Smooth muscle cell (in vitro differentiated cells): ENCODE data around the gene ASL. TPM values are rescaled to one million over a fixed set of nuclear protein-coding genes. Genes with fewer than 3 reads are reported as not detected.

Experiments
- DNase-seq: peaks from one replicate; lab custom pipeline; 2025; ENCODE audit not compliant: unreplicated experiment; lab: John Stamatoyannopoulos, UW
- H2AFZ ChIP-seq: fragments of 200-600 bp; sonication (generic); 2 replicates; pipeline ENCODE4 v1.6.0; 2016; ENCODE audit warnings: antibody characterized with exemption, low read depth, mild to moderate bottlenecking
- H3F3A ChIP-seq: fragments of 200-600 bp; sonication (generic); 2 replicates; pipeline ENCODE4 v1.6.0; 2017; ENCODE audit warnings: antibody characterized with exemption, low read depth
- H3K27ac ChIP-seq: fragments of 200-600 bp; sonication (generic); 2 replicates; pipeline ENCODE4 v1.5.1; 2016; ENCODE audit warnings: low read depth, mild to moderate bottlenecking
- H3K27me3 ChIP-seq: fragments of 200-600 bp; sonication (generic); 2 replicates; pipeline ENCODE4 v1.6.1; 2016; ENCODE audit warnings: low read depth, mild to moderate bottlenecking
- H3K36me3 ChIP-seq: fragments of 200-600 bp; sonication (generic); 2 replicates; pipeline ENCODE4 v1.5.1; 2016; ENCODE audit warnings: low read depth
- H3K4me1 ChIP-seq: fragments of 200-600 bp; sonication (generic); 2 replicates; pipeline ENCODE4 v1.5.1; 2016; ENCODE audit warnings: low read depth
- H3K4me2 ChIP-seq: fragments of 200-600 bp; sonication (generic); 2 replicates; pipeline ENCODE4 v1.6.0; 2016; ENCODE audit warnings: mild to moderate bottlenecking
- H3K4me3 ChIP-seq: fragments of 200-600 bp; sonication (generic); 2 replicates; pipeline ENCODE4 v1.5.1; 2016; ENCODE audit warnings: mild to moderate bottlenecking
- H3K79me2 ChIP-seq: fragments of 200-600 bp; sonication (generic); 2 replicates; pipeline ENCODE4 v1.6.0; 2016; ENCODE audit warnings: low read depth, mild to moderate bottlenecking
- H3K9ac ChIP-seq: fragments of 200-600 bp; sonication (generic); 2 replicates; pipeline ENCODE4 v1.6.0; 2016; ENCODE audit warnings: low read depth
- H3K9me3 ChIP-seq: fragments of 200-600 bp; sonication (generic); replicated peaks from 2 replicates; pipeline ENCODE4 v1.5.1; 2016; ENCODE audit warnings: low read depth
- H4K20me1 ChIP-seq: fragments of 200-600 bp; sonication (generic); 2 replicates; pipeline ENCODE4 v1.6.0; 2016; ENCODE audit warnings: low read depth
- CTCF ChIP-seq: fragments of 200-600 bp; sonication (generic); IDR thresholded peaks from 2 replicates; pipeline ENCODE4 v1.5.1; 2017; ENCODE audit warnings: borderline replicate concordance, mild to moderate bottlenecking, antibody characterized with exemption; ENCODE audit not compliant: insufficient read depth, poor library complexity, severe bottlenecking
- WGBS: methylation state at CpG from one replicate; pipeline ENCODE4 v1.1.7; 2016; ENCODE audit warnings: low lambda C conversion rate; 5-methylcytosine and 5-hydroxymethylcytosine counted together
- polyA plus RNA-seq: library from polyadenylated mRNA; unstranded; fragments of >200 nt; fragmentation: Nextera tagmentation; extraction: Ambion mirVana; gene quantifications from 2 replicates; pipeline ENCODE4 v1.2.1, GENCODE V29; 2016
- total RNA-seq: library from RNA; depleted of rRNA; stranded (reverse); fragments of >200 nt; gene quantifications from 2 replicates; pipeline ENCODE4 v1.2.3, GENCODE V29; 2014

ASL gene
- total and polyA plus RNA-seq, 2 experiments from 2014 or later: 12.4 to 26.1 TPM

GRCh38 chr7:66076462-66077329 lies 1.1 kb downstream of the ASL start:
- Histone ChIP-seq H4K20me1 (no peaks in the 10 kb centered on the region), H3K27ac (no peak overlapping the region), H3K4me2 (peak overlapping the region; percentile 97), H3K4me1 (peaks cover 5% of the 10 kb centered on the region), H3K4me3 (peak overlapping the region; percentile 90), H3K36me3 (no peaks in the 10 kb centered on the region), H3K9me3 (no peaks in the 10 kb centered on the region), H3F3A (no peaks in the 10 kb centered on the region), H3K79me2 (peaks cover 11% of the 10 kb centered on the region), H3K9ac (no peak overlapping the region), H2AFZ (peak overlapping the region; percentile 91), H3K27me3 (no peaks in the 10 kb centered on the region)
- TF ChIP-seq CTCF: no peak
- 87% methylated on average over 11 of the region's 11 CpGs for WGBS
- DNase-seq: no peak

- DNase-seq: no peak
- no peak overlapping the region for H3K4me3 ChIP-seq
- no peaks in the 10 kb centered on the region for H3K36me3 ChIP-seq
- H3K27ac ChIP-seq: no peak overlapping the region
- no peaks in the 10 kb centered on the region for H4K20me1 ChIP-seq
- peaks cover 5% of the 10 kb centered on the region for H3K4me1 ChIP-seq
- TF ChIP-seq CTCF: no peak
- no peaks in the 10 kb centered on the region for H3K9me3 ChIP-seq
- H2AFZ ChIP-seq: no peak overlapping the region
- H3F3A ChIP-seq: no peaks in the 10 kb centered on the region
- 92% methylated on average over 5 of the region's 5 CpGs for WGBS
- no peaks in the 10 kb centered on the region for H3K27me3 ChIP-seq
- no peak overlapping the region for H3K9ac ChIP-seq
- no peak overlapping the region for H3K4me2 ChIP-seq
- peaks cover 11% of the 10 kb centered on the region for H3K79me2 ChIP-seq
Observed at GRCh38 chr7:66078067-66078466, 2.4 kb downstream of the ASL start.

- H3K27ac ChIP-seq: no peak overlapping the region
- no peak overlapping the region for H3K4me3 ChIP-seq
- no peak overlapping the region for H2AFZ ChIP-seq
- WGBS: 98% methylated on average over 6 of the region's 6 CpGs
- H4K20me1 ChIP-seq: no peaks in the 10 kb centered on the region
- TF ChIP-seq CTCF: no peak
- H3K9ac ChIP-seq: no peak overlapping the region
- H3K4me1 ChIP-seq: no peaks in the 10 kb centered on the region
- no peaks in the 10 kb centered on the region for H3K27me3 ChIP-seq
- no peaks in the 10 kb centered on the region for H3K36me3 ChIP-seq
- no peaks in the 10 kb centered on the region for H3K9me3 ChIP-seq
- H3K4me2 ChIP-seq: no peak overlapping the region
- peaks cover 3% of the 10 kb centered on the region for H3K79me2 ChIP-seq
- no peaks in the 10 kb centered on the region for H3F3A ChIP-seq
- DNase-seq: no peak
Observed at GRCh38 chr7:66082083-66082482, 6.5 kb downstream of the ASL start.
